Fibroblast of skin of abdomen (primary cell): ENCODE results near the gene SH3RF3.

Source experiments
- DNase-seq: peaks from one replicate; pipeline ENCODE4 v3.0.0-alpha.2; 2013

The SH3RF3 gene

DNA sequence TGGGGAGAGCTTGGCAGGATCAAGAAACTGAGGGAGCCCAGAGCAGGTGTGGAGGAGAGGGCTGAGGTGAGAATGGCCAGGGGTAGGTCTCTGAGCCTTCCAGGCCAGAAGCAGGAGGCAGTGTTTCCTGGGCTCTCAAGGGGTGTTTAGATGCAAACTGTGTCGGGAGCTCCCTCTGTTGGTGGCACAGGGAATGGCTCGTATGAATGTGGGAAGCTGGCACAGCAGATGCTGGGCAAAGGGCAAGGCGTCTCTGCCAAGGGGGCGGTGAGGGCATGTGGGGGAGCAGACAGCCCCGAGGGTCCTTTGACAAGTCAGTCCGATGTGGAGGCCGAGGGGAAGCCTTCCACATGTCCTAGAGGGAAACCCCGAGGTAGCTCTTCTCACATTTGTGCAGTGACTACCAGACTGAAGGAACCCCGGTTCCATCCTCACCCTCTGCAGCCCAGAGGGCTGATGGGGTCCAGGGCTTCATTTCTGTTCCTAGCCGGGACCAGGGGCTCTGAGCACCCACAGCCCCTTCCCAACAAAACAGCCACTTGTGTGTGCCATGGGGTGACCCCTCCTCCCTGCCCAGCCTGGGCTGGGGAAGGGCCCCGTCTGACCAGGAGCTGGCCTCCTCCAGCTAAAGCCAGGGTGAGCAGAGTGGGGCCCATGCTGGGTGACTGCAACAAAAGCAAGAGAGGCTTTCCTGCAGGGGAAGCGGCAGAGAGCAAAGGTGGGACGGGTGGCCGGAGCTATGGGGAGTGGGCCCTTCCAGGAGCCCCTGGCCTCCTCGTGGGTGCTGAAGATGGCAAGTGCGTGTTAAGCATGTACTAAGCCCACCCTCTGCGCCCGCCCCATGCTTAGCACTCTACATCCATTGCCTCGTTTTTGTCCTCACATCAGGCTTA lies 381.4 kb downstream of the SH3RF3 start:
- peak; percentile 68 for DNase-seq

DNA sequence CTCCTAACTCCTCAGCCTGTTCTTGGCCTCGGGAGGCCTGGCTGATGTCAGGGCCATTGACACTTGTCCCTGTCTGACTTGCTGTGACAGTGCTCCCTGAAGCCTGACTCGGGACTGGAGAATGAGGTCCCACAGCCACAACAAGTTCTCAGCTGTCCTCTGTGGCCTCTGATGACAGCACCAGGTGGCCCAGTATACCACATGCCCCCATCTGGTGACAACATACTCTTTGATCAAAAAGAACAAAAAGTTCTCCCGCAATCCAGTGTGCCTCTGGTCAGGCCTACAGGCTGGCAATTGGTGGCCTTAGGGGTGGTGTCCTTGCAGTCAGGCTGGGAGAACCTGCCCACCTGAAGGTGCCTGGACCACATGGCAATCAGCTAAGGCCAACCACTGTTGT lies 382.2 kb downstream of the SH3RF3 start:
- no peak for DNase-seq

DNA sequence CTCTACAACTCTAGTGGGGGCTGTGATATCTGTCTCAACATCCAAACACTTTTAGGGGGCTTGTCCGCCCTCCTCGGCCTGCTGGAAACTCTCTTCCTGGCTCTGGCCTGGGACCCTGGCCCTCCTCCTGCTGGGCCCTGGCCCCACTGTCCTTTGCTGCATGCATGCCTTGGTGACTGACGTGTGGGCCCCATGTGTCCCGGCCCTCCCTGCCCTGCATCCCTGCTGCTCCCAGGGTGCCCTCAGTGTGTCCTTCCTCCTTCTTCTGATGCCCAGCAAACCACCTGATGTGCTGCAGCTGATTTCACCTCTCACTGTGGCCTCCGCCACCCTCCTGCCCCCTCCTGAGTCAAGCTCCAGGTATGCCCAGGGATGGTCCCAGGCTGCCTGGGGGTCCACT lies 383.1 kb downstream of the SH3RF3 start:
- no peak for DNase-seq

- DNase-seq, result no peak
These were observed 384.2 kb downstream of the SH3RF3 start for GRCh38 chr2:109513230-109513629.

- peak; percentile 93 for DNase-seq
These were observed 385.0 kb downstream of the SH3RF3 start for GRCh38 chr2:109513749-109514588.

DNA sequence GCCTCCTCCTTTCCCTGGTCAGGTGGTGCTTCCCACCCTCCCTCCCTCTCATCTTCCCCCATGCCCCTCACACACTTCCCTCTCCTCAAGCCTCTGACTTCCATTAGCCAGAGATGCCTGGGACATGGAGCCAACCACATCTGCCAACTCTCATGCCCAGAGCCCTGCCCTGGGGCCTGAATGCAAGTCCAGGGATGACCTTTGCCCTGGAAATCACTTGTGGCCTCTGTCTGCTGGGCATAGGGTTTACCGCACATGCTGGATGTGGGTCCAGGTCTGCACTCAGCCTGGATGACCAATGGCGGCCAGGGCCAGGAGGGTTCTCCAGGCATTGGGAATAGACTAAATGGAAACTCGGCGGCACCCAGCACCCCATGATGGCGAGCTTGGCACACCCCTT lies 385.9 kb downstream of the SH3RF3 start:
- DNase-seq, result no peak

DNA sequence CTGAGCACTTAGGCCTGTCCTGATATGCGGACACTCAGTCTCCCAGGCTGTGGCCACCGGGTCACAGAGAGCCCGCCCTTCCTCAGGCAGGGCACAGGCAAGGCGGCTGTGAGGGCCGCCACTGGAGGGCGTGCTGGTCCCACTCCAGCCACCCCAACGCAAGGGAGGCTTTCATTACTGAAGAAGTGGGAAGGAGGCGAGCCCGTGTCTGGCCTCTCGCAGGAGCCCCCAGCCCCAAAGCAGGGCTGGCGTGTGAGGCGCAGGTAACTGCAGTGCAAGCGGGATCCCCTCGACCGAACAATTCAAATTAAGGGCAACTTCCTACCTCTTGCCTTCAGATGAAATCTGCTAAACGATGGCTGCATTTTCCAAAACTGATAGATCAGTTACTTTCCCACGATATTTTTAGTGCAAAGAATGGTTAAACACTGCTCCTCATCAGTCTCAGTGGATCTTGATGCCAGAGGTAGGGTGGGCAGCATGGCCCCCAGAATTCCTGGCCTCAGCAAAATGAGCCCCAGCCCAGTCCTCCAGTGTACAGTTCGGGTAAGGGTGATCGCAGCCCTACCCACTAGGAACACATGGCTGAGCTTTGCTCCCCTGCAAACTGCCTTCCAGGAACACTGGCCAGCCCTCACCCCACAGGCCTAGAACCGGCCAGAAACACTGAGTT lies 387.6 kb downstream of the SH3RF3 start:
- no peak for DNase-seq

DNA sequence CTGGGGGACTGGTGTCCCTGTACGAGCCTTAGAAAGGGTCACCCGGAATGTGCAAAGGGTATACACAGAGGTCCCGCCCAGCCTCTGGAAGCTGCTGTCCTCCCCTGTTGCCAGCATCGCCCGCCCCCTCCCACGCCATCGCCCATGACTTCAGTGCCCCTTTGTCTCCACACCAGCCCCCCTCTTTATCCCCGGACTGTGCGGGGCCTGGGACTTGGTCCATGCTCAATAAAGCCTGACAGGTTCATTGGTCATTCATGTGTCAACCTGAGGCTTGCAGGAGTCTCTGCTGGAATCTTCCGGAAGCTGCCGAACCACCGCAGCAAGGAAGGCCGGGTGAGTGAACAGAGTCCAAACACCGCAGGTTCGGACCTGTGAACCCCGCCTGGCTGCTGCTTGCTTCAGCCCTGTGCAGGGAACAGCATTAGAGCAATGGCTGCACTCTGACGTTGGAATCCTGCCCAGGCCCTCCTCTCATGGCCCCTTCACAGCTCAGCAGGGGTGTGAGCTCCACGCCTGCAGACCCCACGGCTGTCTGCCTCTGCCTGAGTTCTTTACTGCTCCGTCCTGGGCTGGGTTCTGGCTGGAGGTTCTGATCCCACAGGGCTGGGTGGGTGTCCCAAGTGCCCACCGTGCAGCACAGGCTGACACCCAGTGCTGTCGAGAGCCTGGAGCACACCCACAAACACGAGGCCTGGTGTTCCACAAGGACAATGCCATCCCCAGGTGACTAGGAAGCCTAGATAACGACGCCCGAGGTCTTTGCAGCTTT lies 388.3 kb downstream of the SH3RF3 start:
- no peak for DNase-seq

- DNase-seq, result no peak
These were observed 390.5 kb downstream of the SH3RF3 start for GRCh38 chr2:109519513-109519912.

DNA sequence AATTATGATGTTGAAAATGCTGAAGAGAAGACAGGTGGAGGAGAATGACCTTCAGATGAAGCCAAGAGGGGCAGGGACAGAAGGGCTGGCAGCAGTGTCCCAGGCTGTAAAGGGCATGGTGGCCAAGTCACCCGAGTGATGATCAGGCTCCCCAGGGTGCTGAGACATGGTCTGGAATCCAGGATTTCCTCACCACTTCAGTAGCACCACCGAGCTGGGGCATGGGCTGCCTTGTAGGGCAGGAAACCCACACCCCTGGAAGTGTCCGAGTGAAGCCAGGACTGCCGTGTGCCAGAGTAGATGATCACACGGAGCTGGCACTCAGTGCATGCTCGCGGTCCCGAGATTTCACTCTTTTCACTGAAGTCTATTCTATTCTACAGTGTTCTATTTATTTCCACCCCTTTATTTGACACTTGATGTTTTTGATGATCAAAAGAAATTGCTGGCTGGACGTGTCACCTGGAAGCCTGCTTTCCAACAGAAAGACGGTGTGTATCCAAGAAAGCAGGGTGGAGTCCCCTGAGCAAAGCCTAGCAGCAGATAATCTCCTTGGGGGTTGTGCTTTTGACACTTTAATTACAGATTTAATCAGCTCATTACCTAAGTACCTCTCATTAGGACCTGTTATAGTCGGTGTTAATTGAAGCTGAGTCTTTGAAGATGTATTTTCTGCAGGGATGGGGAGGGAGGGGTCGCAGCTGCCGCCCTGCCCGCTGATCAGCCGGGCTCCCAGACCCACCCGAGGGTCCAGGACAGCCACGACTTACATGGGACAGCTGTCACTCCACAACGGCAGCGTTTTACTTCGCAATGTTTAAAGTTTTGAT lies 392.4 kb downstream of the SH3RF3 start:
- DNase-seq, result no peak

DNA sequence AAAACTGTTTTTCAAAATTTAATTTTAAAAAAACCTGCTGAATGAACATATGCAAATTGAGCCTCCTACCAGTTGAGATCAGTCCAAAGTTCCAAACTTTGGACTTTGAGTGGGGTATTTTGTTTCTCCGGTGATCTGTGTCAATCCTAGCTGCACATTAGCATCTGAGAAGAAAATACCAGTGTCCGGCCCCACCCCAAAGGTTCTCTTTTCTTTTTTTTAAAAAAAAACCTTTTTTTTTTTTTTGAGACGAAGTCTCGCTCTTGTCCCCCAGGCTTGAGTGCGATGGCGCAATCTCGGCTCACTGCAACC lies 393.0 kb downstream of the SH3RF3 start:
- DNase-seq, result no peak

DNA sequence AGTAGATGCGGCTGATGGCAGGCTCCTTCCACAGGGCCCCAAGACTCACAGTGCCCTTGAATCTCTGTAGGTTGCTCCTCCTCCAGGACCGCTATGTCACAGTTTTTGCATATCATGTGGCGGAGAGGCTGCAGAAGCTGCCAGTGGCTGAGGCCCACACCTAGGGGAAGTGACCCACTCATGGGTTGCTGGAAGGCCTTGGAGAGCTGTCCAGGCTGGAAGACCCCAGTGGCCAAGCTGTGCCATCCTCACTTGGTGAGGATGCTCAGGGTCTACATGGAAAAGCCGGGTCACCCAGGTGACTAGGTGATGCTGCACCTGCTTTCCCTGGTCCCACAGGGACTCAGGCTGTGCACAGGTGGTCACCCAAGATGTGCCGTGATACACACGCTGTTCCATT lies 394.1 kb downstream of the SH3RF3 start:
- no peak for DNase-seq

DNA sequence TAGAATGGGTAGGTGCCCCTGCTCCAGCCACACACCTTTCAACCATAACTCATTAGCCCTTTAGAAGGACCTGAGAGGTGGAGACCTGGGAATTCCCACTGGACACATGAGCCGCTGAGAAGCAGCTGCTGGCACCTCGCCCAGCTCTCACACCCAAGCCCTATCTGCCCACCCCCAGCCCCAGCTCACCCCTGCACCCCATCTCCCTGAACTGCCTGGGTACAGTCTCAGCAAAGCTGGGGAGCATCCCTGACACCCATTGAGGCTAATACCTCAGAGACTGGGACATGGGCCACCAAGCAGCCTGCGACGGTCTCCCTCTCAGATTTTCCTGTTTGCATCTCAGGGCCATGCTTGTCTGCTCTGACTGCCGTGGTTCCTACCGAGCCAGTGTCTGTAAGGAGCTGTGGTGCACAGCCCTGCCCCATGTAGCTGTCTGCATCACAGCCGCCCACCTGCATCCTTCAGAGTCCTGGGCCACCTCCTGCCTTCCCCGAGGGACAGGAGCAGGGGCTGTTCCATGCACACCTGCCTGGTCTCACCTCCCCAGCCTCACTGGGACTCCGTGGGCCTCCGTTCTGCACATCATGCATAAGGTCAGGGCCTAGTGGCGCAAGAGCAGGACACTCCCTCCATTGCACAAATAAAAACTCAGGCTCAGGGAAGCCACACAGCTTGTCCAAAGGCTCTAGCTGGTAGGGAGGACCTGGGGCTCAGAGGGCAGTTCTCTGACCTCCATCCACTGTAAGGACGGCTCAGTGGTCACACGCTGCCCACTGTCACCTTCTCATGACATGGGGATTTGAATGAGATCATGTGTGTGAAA lies 394.7 kb downstream of the SH3RF3 start:
- DNase-seq, result no peak

DNA sequence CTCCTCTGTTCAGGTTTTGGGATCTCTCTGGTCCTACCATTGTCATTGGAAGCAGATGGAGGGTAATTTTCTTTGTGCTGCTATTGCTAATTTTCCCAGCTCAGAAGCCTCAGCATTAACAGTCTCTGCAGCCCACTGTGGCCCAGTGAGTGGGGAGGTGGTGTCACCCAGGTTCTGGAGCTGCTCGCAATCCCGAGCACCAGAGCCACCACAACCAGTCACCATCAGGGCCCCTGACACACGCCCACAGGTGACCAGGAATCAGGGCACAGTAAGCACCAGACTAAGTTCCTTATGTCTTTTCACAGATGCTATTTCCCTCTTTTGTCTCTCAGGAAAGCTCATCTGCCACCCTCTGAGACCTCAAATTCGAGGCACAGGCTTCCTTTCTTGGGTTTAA lies 396.8 kb downstream of the SH3RF3 start:
- DNase-seq, result no peak

DNA sequence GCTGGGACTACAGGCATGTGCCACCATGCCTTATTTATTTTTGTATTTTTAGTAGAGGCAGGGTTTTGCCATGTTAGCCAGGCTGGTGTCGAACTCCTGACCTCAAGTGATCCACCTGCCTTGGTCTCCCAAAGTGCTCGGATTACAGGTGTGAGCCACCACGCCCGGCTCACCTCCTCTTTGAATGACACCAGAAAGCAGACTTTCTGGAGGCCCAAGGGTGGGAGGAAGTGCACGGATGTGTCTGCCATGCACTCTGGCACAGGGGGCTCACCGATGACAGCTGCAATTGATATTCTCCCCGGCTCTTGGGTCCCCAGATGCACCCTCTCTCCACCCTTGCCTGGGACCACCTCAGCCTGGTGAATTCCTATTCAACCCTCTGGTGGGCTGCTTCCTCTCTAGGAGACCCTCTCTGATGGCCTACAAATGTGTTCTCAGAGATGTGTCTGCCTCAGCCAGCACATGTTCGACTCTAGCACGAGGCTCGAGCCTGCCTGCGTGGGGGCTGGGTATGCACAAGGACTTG lies 397.5 kb downstream of the SH3RF3 start:
- no peak for DNase-seq

GRCh38 chr2:109527079-109527478 lies 398.1 kb downstream of the SH3RF3 start:
- DNase-seq, result no peak

DNA sequence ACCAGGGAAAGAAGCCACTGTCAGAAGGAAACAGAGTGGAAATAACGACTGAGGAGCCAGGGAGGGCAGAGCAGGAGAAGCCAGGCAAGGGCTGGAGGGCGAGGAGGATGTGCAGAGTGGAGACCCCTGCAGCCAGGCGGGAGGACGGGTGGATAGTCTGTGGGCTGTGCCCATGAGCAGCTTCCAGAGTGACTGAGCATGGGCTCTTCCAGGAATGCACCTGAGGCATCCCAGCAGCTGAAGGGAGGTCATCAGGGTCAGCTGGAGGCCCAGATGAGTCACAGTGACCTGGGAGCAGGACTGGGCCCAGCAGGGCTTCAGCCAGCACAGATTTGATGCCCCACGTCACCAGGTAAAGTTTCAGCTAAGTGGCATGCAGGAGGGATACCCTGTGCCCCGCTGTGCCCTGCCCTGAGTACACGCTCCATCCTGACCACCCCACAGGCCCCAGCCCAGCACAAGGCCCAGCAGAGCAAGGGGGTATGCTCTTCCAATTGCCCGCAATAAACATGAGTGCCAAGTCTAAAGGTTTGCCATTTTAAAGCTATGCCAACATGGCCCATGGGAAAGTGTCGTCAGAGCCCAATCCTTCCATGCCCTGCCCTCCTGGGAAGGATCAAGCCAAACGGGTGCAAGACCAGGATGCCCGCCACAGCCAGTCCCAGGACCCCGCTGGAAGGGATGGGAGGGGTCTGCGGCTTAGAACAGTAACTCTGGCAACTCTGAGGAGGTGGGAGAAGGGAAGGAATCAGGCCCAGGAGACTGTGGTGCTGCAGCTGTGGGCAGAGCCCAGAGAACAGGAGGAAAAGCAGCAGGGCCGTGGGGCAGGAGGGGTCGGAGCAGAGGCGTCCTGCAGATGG lies 399.1 kb downstream of the SH3RF3 start:
- DNase-seq, result no peak

GRCh38 chr2:109528811-109529501 lies 400.0 kb downstream of the SH3RF3 start:
- DNase-seq, result no peak
